Mammary epithelial cell (primary cell): ENCODE data around the gene ELMO3.

Experiments
- CTCF ChIP-seq, 2 donors: IDR thresholded peaks in 1 of 2; conservative IDR thresholded peaks in 1 of 2; 2 replicates each; pipeline ENCODE4 v1.5.1; 2011 to 2012; ENCODE audit warnings: inconsistent platforms in 2 of 2, low read length in 2 of 2, mild to moderate bottlenecking in 2 of 2, control low read depth in 1 of 2, low read depth in 1 of 2; ENCODE audit not compliant: insufficient read depth in 1 of 2; ENCODE audit errors: extremely low read depth in 1 of 2
- EZH2 ChIP-seq: IDR thresholded peaks from 2 replicates; pipeline ENCODE4 v1.6.1; 2012; ENCODE audit warnings: low read length, inconsistent platforms, borderline replicate concordance

GRCh38 chr16:67197704-67198103 lies 1.2 kb upstream of the ELMO3 start:
- TF ChIP-seq CTCF (conservative IDR thresholded peaks at IDR 0.05 in 1 of 2, IDR thresholded peaks at IDR 0.05 in 1 of 2; ENCODE audit: extremely low read depth in 1 of 2, insufficient read depth in 1 of 2, low read depth in 1 of 2, low read length in 2 of 2) (no peak), EZH2 (no peak)
